GM10266 (cell line): ENCODE measurements around the gene TRIO.

Source experiments
- DNase-seq: peaks from one replicate; pipeline ENCODE4 v3.0.0; 2012; ENCODE audit errors: extremely low spot score
- TF ChIP-seq, protein P1 (sequence below): IDR thresholded peaks from 2 replicates; pipeline ENCODE4 v1.5.1; 2012; ENCODE audit warnings: mild to moderate bottlenecking, low read depth; ENCODE audit not compliant: control insufficient read depth, insufficient read depth; ENCODE audit errors: missing control alignments

Gene TRIO

GRCh38 chr5:14239404-14239803 lies 96.3 kb downstream of the TRIO start:
- DNase-seq: no peak
- TF ChIP-seq, protein P1, sequence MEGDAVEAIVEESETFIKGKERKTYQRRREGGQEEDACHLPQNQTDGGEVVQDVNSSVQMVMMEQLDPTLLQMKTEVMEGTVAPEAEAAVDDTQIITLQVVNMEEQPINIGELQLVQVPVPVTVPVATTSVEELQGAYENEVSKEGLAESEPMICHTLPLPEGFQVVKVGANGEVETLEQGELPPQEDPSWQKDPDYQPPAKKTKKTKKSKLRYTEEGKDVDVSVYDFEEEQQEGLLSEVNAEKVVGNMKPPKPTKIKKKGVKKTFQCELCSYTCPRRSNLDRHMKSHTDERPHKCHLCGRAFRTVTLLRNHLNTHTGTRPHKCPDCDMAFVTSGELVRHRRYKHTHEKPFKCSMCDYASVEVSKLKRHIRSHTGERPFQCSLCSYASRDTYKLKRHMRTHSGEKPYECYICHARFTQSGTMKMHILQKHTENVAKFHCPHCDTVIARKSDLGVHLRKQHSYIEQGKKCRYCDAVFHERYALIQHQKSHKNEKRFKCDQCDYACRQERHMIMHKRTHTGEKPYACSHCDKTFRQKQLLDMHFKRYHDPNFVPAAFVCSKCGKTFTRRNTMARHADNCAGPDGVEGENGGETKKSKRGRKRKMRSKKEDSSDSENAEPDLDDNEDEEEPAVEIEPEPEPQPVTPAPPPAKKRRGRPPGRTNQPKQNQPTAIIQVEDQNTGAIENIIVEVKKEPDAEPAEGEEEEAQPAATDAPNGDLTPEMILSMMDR: no peak

GRCh38 chr5:14239951-14240350 lies 96.8 kb downstream of the TRIO start:
- no peak for DNase-seq
- TF ChIP-seq, protein P1: no peak

DNA sequence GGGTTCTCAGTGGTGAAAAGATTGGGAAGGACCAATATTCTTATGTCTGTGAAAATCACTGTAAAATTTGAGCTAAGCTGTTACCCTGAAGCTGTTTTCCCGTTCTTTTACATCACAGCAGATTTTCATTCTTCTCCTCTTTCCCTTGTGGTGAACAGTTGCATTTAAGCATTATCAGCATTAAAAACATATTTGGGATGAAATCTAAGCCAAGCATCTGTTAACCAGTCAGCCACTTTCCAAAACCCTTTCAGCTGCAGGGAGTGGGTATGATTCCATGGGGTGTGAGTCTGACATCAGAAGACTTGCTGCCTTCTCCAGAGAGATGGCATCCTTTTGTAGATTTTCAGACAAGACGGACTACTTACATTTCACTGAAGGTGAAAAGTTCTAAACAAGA lies 97.2 kb downstream of the TRIO start:
- no peak for DNase-seq
- TF ChIP-seq, protein P1: no peak

GRCh38 chr5:14241141-14241540 lies 98.0 kb downstream of the TRIO start:
- DNase-seq: no peak
- TF ChIP-seq, protein P1: no peak

DNA sequence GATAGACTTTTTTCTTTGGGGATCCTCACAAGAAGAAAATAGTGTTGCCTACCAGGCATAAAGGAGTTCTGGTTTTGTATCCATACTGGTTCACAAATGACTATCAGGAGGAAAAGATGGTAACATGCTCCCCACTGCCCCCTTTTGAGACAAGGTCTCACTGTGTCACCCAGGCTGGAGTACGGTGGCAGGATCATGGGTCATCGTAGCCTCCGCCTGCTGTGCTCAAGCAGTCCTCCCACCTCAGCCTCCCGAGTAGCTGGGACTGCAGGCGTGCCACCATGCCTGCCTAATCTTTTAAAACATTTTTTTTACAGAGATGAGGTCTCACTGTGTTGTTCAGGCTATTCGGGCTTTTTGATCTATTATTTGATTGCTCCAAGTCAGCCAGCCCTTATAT lies 99.3 kb downstream of the TRIO start:
- TF ChIP-seq, protein P1: no peak
- DNase-seq: no peak

DNA sequence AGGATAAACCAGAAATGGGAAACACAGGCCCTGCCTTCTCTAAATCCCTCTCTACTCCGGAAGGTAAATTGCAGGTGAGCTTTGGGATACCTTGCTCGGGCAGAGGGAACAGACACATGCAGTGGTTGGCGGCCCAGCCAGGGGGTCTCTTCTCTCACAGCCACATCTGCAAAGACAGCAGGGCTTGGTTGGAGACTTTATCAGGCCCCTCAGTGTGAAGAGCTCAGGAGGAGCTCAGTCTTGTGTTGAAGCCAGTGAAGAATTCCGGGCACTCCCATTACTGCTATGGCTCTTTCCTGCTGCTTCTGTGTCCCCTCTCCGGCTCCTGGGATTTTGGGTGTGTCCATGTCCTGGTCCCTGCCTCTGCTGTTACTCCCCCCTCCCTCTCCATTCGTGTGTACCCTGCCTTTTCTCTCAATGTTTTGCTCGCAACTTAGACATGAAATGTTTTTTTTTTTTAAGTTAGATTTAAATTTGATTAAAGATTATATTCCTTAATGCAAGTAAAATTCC lies 99.8 kb downstream of the TRIO start:
- no peak for DNase-seq
- TF ChIP-seq, protein P1: no peak

- DNase-seq: no peak
- TF ChIP-seq, protein P1: no peak
Measured at GRCh38 chr5:14243766-14244165, 100.6 kb downstream of the TRIO start.
